HL-60/S4 (cell line): ENCODE measurements around the gene RABGGTA.
"Not testable (repeated sequence)": the region's sequence is repeated elsewhere in the genome, so short reads cannot be mapped to it uniquely, and the experiment has no call there.

Experiments
- in situ Hi-C: fragments of 300-500 bp; cut with MboI; formaldehyde crosslinking; loops from 2 replicates; pipeline ENCODE4 v1.14.3; 2022; ENCODE audit warnings: low sequenced_read_pairs

The RABGGTA gene

DNA sequence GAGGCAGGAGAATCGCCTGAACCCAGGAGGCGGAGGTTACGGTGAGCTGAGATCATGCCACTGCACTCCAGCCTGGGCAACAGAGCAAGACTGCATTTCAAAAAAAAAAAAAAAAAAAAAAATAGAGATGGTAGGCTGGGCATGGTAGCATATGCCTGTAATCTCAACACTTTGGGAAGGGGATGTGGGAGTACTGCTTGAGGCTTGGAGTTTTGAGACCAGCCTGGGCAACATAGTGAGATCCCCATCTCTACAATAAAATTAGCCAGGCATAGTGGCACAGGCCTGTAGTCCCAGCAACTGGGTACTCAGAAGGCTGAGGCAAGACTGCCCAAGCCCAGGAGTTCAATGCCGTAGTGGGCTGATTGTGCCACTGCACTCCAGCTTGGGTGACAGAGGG, 48.4 kb downstream of the RABGGTA start:
- in situ Hi-C loops: not testable (repeated sequence)

DNA sequence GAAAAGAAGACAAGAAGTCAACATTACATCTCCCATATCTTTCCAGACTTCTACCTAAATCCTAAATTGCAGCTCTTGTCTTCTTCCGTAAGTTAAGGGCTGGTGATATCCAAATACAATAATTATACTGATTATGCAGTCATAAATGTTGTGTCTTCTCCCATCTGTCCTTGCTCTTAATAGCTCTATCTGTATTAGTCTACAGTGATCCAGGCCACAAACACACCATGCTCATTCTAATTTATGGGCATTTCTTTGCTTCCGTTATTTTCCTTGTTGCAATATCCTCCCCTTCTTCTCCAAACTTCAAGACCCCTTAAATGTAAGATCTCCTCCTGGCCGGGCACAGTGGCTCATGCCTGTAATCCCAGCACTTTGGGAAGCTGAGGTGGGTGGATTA, 51.9 kb downstream of the RABGGTA start:
- in situ Hi-C loops: no loop called here

DNA sequence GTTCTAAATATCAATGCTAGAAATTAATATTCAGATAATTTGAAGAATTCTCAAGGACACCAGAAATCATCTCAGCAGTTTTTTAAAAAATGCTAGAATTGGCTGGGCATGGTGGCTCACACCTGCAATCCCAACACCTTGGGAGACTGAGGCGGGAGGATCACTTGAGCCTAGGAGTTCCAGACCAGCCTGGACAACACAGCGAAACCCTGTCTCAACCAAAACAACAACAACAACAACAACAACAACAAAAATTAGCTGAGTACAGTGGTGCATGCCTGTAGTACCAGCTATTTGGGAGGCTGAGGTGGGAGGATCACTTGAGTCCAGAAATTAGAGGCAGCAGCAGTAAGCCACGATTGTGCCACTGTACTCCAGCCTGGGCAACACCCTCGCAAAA, 52.3 kb downstream of the RABGGTA start:
- in situ Hi-C loops: no loop called here

DNA sequence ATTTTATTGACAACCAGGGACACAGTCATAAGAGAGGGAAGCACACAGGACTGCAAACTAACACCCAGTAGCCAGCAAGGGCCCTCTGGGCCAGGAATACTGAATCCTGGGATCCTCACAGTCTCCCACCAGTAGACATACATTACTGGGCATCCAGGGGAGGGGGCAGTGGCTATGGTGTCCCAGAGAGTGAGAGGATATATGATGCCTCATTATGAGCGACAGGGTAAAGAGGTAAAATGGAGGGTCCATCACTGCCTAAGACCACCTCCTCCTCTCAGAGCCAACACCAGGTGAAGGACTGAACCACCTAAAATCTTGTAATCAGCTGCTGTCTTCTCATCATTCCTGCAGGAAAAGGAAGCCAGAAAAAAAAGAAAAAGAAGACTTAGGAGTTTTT, 54.5 kb downstream of the RABGGTA start:
- in situ Hi-C loops: not testable (repeated sequence)

DNA sequence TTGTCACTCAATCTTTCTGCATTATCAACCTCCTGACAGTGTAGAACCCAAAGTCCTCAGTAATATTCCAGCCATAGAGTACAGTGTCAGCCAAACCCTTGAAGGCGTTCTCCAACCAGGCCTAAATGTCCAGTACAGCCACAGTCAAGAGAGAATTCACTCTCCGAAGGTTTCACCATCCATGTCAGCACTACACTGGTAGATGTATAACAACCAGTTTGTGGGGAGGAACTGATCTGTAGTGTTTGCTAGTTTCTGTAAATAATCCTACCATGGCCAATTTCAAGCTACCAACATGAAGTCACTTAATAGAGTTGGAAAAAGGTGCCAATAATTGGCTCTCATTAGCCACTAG, 55.1 kb downstream of the RABGGTA start:
- in situ Hi-C loops: no loop called here
